ENCODE measurements around the gene DOCK1.

The DOCK1 gene

GRCh38 chr10:127447197-127447596, 542.0 kb downstream of the DOCK1 start:
- TF ChIP-seq CTCF (IDR thresholded peaks at IDR 0.05; ENCODE audit: extremely low read depth, missing control alignments) = no peak
- no peak for DNase-seq (ENCODE audit: low spot score)

- DNase-seq (ENCODE audit: low spot score) = no peak
- TF ChIP-seq CTCF (IDR thresholded peaks at IDR 0.05; ENCODE audit: extremely low read depth, missing control alignments) = no peak
Observed at GRCh38 chr10:127449490-127449889, 544.3 kb downstream of the DOCK1 start.

GRCh38 chr10:127450644-127451043, 545.4 kb downstream of the DOCK1 start:
- TF ChIP-seq CTCF (IDR thresholded peaks at IDR 0.05; ENCODE audit: extremely low read depth, missing control alignments) = no peak
- no peak for DNase-seq (ENCODE audit: low spot score)

GRCh38 chr10:127451628-127452027, 546.4 kb downstream of the DOCK1 start:
- DNase-seq (ENCODE audit: low spot score) = no peak
- no peak for TF ChIP-seq CTCF (IDR thresholded peaks at IDR 0.05; ENCODE audit: extremely low read depth, missing control alignments)

- no peak for TF ChIP-seq CTCF (IDR thresholded peaks at IDR 0.05; ENCODE audit: extremely low read depth, missing control alignments)
Observed at GRCh38 chr10:127452568-127452967, 547.3 kb downstream of the DOCK1 start.

GRCh38 chr10:127453706-127454105, 548.5 kb downstream of the DOCK1 start:
- no peak for DNase-seq (ENCODE audit: low spot score)
- no peak for TF ChIP-seq CTCF (IDR thresholded peaks at IDR 0.05; ENCODE audit: extremely low read depth, missing control alignments)

More at GRCh38 chr10:127452568-127452967, 547.3 kb downstream of the DOCK1 start:
- DNase-seq (ENCODE audit: low spot score) = no peak

- no peak for TF ChIP-seq CTCF (IDR thresholded peaks at IDR 0.05; ENCODE audit: extremely low read depth, missing control alignments)
- no peak for DNase-seq (ENCODE audit: low spot score)
Observed at GRCh38 chr10:127456122-127456521, 550.9 kb downstream of the DOCK1 start.
